ENCODE measurements around the gene ATP11A.

ATP11A gene

DNA sequence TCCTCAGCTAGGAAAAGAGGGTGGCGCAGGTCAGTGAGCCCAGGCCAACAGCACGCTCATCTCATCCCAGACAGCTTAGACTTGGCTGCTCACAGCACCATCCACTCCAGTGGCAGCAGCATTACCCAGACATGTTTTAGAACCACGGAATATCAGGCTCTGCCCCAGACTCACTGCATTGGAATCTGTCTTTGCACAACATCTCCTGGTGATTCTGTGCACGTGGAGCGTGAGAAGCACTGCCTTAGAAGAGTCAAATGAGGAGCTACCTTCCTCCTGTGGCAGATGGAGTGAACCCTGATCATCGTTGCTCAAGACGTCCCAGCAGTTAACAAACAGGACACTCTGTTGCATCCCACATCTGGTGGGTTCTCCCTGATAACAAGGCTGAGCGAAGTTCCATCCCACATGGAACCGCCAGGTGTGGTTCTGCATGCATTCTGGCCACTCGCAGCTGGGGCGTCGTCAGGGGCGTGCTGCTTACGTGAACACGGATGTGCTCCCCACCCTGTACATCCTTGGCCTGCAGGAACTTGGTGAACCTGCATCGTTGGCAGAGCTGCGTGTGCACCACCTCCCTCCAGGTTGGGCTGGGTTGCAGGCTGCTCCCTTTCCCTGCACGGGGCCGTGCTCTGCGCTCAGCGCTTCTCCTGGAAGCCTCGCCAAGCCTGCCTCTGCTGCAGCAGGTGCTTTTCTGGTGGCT lies 25.2 kb upstream of the ATP11A start:
- DNase-seq, result no peak
- H3K79me2 ChIP-seq (ENCODE audit: low read length), result no peaks in the 10 kb centered on the region
- H3K9ac ChIP-seq (ENCODE audit: low read length), result no peak overlapping the region
- H3K4me2 ChIP-seq (ENCODE audit: low read depth, low read length), result no peak overlapping the region
- no peak overlapping the region for H3K27ac ChIP-seq (ENCODE audit: low read length)
- H3K9me3 ChIP-seq (replicated peaks; ENCODE audit: insufficient read depth, low read length), result no peaks in the 10 kb centered on the region
- no peaks in the 10 kb centered on the region for H3K36me3 ChIP-seq (replicated peaks; ENCODE audit: insufficient read depth, low read length)
- no peaks in the 10 kb centered on the region for H3K9me2 ChIP-seq (replicated peaks; ENCODE audit: insufficient read depth, low read length)
- H3K27me3 ChIP-seq (replicated peaks; ENCODE audit: insufficient read depth, low read length), result no peaks in the 10 kb centered on the region; the same call in 1 of the 2 replicates
- H3K4me3 ChIP-seq (ENCODE audit: low read length), result no peak overlapping the region
- no peaks in the 10 kb centered on the region for H3K4me1 ChIP-seq (ENCODE audit: low read length)
- H3F3A ChIP-seq (ENCODE audit: insufficient read depth, low read length), result no peaks in the 10 kb centered on the region
- no peak for TF ChIP-seq EZH2 (optimal IDR thresholded peaks at IDR 0.05; ENCODE audit: low read depth, low read length)
- TF ChIP-seq, protein P1, sequence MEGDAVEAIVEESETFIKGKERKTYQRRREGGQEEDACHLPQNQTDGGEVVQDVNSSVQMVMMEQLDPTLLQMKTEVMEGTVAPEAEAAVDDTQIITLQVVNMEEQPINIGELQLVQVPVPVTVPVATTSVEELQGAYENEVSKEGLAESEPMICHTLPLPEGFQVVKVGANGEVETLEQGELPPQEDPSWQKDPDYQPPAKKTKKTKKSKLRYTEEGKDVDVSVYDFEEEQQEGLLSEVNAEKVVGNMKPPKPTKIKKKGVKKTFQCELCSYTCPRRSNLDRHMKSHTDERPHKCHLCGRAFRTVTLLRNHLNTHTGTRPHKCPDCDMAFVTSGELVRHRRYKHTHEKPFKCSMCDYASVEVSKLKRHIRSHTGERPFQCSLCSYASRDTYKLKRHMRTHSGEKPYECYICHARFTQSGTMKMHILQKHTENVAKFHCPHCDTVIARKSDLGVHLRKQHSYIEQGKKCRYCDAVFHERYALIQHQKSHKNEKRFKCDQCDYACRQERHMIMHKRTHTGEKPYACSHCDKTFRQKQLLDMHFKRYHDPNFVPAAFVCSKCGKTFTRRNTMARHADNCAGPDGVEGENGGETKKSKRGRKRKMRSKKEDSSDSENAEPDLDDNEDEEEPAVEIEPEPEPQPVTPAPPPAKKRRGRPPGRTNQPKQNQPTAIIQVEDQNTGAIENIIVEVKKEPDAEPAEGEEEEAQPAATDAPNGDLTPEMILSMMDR (IDR thresholded peaks at IDR 0.05; ENCODE audit: low read length), result no peak
- no peak overlapping the region for H2AFZ ChIP-seq (ENCODE audit: low read length)
- H4K20me1 ChIP-seq (ENCODE audit: insufficient read depth, low read length), result no peaks in the 10 kb centered on the region

DNA sequence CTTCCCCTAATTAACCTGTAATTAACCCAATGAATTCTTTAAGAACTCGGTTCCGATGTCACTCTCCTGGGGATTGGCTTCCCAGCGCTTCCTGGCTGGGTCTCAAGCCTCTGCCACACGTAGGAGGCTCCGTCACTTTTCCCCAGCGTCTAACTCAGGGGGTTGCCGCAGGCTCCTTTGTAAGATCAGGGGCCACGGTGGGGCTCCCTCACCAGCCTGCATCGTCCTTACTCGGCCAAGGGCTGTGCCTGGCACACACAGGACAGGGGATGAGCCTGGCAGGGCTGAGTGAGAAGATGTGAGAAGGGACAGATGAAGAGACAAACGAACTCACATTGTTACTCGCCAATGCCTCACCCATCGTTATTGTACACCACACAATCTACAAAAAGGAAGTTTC lies 20.9 kb upstream of the ATP11A start:
- H4K20me1 ChIP-seq (ENCODE audit: insufficient read depth, low read length), result no peaks in the 10 kb centered on the region
- no peaks in the 10 kb centered on the region; the same call in 1 of the 2 replicates for H3K27me3 ChIP-seq (replicated peaks; ENCODE audit: insufficient read depth, low read length)
- TF ChIP-seq EZH2 (optimal IDR thresholded peaks at IDR 0.05; ENCODE audit: low read depth, low read length), result no peak
- TF ChIP-seq, protein P1 (IDR thresholded peaks at IDR 0.05; ENCODE audit: low read length), result no peak
- no peak for TF ChIP-seq EZH2phosphoT487 (IDR thresholded peaks at IDR 0.05; ENCODE audit: low read length)
- H3K27ac ChIP-seq (ENCODE audit: low read length), result no peak overlapping the region
- H3K9ac ChIP-seq (ENCODE audit: low read length), result no peak overlapping the region
- no peaks in the 10 kb centered on the region for H3K79me2 ChIP-seq (ENCODE audit: low read length)
- no peak overlapping the region for H2AFZ ChIP-seq (ENCODE audit: low read length)
- no peaks in the 10 kb centered on the region for H3K36me3 ChIP-seq (replicated peaks; ENCODE audit: insufficient read depth, low read length)
- no peak for DNase-seq
- H3K4me2 ChIP-seq (ENCODE audit: low read depth, low read length), result no peak overlapping the region
- H3K4me1 ChIP-seq (ENCODE audit: low read length), result peaks cover 5% of the 10 kb centered on the region
- H3K9me3 ChIP-seq (replicated peaks; ENCODE audit: insufficient read depth, low read length), result no peaks in the 10 kb centered on the region
- H3K9me2 ChIP-seq (replicated peaks; ENCODE audit: insufficient read depth, low read length), result no peaks in the 10 kb centered on the region
- no peak overlapping the region for H3K4me3 ChIP-seq (ENCODE audit: low read length)
- 0 out of 2 replicates have a peak, but pooled peaks cover 1% of the 10 kb centered on the region for H3F3A ChIP-seq (ENCODE audit: insufficient read depth, low read length)

DNA sequence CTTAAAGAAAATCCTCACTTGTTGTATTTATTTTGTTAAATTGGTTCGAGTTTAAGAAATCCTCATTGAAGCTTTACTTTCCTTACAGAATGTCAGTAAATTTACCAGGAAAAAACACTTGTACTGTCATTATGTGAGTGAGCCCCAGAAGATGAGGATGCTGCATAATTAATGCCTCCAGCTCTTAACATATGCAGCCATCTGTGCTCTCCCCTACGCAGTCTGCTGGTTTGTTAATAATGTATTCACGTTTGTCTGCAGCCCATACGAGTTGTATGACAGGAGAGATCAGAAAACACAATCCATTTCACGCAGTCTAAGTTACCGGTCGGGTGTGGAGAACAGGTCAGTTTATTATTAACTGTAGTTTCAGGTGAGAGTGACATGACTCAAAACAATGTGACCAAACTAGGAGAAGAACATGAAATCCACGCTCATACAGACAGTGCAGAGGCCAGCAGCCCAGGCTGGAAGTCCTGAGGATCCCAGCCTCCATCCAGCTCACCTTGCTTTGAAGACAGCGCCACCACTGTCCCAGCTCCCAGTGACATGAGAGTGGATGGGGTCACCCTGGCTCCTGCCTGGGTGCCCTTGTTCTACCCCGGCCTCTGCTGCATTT lies 19.8 kb upstream of the ATP11A start:
- no peak overlapping the region for H3K27ac ChIP-seq (ENCODE audit: low read length)
- H3K9me2 ChIP-seq (replicated peaks; ENCODE audit: insufficient read depth, low read length), result no peaks in the 10 kb centered on the region
- H3K9ac ChIP-seq (ENCODE audit: low read length), result no peak overlapping the region
- no peaks in the 10 kb centered on the region for H3K79me2 ChIP-seq (ENCODE audit: low read length)
- H3K4me2 ChIP-seq (ENCODE audit: low read depth, low read length), result no peak overlapping the region
- TF ChIP-seq, protein P1 (IDR thresholded peaks at IDR 0.05; ENCODE audit: low read length), result no peak
- TF ChIP-seq EZH2 (optimal IDR thresholded peaks at IDR 0.05; ENCODE audit: low read depth, low read length) (no peak), EZH2phosphoT487 (IDR thresholded peaks at IDR 0.05; ENCODE audit: low read length) (no peak)
- H2AFZ ChIP-seq (ENCODE audit: low read length), result no peak overlapping the region
- H3K36me3 ChIP-seq (replicated peaks; ENCODE audit: insufficient read depth, low read length), result no peaks in the 10 kb centered on the region
- H3K4me3 ChIP-seq (ENCODE audit: low read length), result no peak overlapping the region
- peaks cover 10% of the 10 kb centered on the region; the same call in 1 of the 2 replicates for H3F3A ChIP-seq (ENCODE audit: insufficient read depth, low read length)
- H3K4me1 ChIP-seq (ENCODE audit: low read length), result peaks cover 16% of the 10 kb centered on the region
- no peaks in the 10 kb centered on the region; the same call in 1 of the 2 replicates for H3K27me3 ChIP-seq (replicated peaks; ENCODE audit: insufficient read depth, low read length)
- no peaks in the 10 kb centered on the region for H3K9me3 ChIP-seq (replicated peaks; ENCODE audit: insufficient read depth, low read length)
- H4K20me1 ChIP-seq (ENCODE audit: insufficient read depth, low read length), result no peaks in the 10 kb centered on the region
- DNase-seq, result no peak
